Epithelial cell of esophagus (primary cell): ENCODE results near the gene LGR6.

ENCODE experiments used
- DNase-seq: peaks from one replicate; pipeline ENCODE4 v3.0.0; 2010; ENCODE audit warnings: low read depth
- H3K4me3 ChIP-seq: 2 replicates; pipeline ENCODE4 v1.5.1; 2011; ENCODE audit warnings: mild to moderate bottlenecking, low read length, control low read depth
- TF ChIP-seq, protein P1 (sequence below): IDR thresholded peaks from 2 replicates; pipeline ENCODE4 v1.5.1; 2011; ENCODE audit warnings: low read depth, mild to moderate bottlenecking, low read length, control low read depth, inconsistent platforms; ENCODE audit not compliant: insufficient read depth; ENCODE audit errors: missing control alignments

Gene LGR6

DNA sequence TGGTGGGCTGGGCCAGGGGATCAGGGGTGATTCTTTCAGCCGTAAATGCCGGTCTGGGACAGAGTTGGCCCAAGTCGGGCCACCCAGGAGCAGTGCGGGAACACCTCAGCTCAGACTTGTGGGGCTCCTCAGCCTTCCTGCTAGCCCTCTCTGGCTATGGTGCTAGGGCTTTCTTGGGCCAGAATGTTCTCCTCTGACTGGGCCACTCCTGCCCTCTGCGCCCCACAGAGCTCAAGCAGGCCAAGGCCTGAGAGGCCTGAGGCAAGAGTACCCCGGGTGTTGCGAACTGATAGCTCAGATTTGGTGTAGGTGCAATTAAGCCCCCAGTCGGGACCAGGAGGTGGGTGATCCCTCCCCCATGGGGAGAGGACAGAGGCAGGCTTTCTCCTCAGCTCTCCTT is 51.8 kb downstream of the LGR6 start:
- H3K4me3 ChIP-seq = no peak overlapping the region
- no peak for DNase-seq
- TF ChIP-seq, protein P1, sequence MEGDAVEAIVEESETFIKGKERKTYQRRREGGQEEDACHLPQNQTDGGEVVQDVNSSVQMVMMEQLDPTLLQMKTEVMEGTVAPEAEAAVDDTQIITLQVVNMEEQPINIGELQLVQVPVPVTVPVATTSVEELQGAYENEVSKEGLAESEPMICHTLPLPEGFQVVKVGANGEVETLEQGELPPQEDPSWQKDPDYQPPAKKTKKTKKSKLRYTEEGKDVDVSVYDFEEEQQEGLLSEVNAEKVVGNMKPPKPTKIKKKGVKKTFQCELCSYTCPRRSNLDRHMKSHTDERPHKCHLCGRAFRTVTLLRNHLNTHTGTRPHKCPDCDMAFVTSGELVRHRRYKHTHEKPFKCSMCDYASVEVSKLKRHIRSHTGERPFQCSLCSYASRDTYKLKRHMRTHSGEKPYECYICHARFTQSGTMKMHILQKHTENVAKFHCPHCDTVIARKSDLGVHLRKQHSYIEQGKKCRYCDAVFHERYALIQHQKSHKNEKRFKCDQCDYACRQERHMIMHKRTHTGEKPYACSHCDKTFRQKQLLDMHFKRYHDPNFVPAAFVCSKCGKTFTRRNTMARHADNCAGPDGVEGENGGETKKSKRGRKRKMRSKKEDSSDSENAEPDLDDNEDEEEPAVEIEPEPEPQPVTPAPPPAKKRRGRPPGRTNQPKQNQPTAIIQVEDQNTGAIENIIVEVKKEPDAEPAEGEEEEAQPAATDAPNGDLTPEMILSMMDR = no peak

DNA sequence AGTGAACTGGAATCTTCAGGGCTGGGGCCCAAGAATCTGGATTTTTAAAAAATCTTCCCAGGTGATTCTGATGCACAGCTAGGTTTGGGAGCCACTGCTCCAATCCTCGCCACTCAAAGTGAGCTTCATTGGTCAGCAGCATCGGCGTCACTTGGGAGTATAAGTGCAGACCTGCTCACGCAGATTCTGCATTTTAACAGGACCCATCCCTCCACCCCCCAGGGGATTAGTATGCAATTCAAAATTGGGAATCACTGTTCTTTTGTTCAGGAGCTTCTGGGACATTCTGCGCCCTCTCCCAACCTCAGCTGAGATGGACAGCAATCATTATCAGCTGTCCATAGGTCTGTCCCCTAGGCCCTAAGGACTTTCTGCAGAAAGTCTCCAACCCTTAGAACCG is 53.5 kb downstream of the LGR6 start:
- no peak overlapping the region for H3K4me3 ChIP-seq
- no peak for DNase-seq
- TF ChIP-seq, protein P1 = no peak

DNA sequence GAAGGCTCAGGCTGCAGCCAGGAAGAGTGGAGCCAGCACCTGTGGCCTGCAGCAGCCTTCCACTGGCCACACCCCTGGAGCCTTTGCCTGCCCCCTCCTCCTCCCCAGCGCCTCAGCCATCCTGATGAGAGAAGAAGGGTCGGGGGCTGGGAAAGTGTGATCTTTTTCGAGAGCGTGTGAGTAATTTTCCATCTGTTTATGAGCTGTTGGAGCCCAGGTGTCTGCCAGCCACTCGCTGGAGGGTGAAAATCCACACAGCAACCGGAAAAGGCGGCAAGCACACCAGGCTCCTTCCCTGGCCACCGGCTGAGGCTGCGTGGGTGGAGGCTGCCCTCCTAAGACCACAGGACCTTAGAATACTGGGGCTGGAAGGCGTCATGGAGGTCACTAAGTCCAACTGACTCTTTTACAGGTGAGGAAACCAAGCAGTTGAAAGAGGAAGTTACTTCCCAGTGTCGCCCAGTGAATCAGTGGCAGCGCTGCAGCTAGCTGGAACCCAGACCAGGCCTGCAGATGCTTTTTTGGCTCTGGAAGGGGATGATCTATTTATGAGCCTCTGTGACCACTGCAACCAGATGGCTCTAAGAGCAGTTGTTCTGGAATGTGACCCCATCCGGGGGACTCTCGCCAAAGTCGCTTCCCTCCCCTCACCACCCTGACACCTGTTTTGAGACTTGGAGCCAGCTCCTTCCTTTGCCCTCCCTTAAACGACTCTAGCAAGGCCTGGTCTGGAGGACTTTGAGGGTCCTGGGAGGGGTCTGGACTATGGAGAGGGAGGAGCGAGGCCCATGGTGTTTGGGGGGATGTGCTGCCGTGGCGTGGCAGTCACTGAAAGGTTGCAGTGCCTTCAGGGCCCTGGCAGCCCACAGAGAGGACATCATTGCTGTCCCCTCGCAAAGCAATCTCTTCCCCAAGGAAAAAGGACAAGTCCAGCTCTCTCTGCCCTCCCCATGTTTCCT is 54.5 kb downstream of the LGR6 start:
- no peak overlapping the region for H3K4me3 ChIP-seq
- TF ChIP-seq, protein P1 = no peak
- no peak for DNase-seq

DNA sequence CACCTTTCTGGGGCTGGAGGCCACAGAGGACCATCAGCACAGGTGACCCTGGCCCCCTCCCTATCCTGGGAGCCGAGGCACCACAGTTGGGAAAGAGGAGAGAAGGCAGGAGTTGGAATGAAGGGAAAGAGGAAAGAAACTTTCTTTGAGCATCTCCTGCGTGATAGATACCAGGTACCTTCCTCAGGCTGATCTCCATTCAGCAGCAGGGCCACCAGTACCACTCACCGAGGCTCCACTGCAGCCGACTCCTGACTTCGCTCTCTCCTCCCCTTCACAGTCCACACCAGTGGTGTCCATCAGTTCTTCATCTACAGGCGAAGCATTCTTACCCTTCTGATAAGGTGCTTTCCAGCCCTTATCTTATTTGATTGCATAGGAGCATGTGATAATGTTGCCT is 55.3 kb downstream of the LGR6 start:
- no peak overlapping the region for H3K4me3 ChIP-seq
- TF ChIP-seq, protein P1 = no peak
- no peak for DNase-seq

DNA sequence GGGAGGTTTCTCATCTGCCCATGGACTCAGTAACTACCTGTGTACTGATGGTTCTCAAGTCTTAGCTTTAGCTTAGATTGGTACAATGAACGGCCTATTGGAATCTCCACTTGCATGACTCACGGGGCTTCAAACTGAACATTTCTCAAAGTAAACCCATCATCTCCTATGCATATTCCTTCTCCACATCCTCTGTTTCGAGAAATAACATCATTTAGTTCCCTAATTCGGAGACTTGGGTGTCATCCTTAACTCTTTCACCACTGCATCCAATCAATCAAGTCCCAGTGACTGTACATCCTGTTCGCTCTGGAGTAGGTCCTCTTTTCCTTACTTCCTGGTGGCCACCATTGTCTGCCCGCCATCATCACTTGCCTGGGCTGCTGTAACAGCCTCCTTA is 55.8 kb downstream of the LGR6 start:
- no peak for DNase-seq
- TF ChIP-seq, protein P1 = no peak
- no peak overlapping the region for H3K4me3 ChIP-seq

DNA sequence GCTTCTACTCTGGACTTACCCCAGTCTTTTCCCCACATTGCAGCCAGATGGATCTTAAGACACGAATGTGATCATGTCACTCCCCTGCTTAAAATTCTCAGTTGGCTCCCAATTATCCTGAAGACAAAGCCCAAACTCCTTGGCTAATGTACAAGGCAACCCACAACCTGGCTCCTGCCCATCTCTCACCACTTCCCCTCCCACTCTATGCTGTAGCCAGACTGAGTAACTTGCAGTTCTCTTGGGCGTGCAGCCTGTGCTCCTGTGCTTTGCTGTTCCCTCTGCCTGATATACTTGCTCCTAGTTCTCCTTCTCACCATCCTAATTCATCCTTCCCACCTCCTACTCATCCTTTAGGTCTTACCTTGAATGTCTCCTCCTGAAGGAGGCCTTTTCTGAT is 56.2 kb downstream of the LGR6 start:
- TF ChIP-seq, protein P1 = no peak
- no peak overlapping the region for H3K4me3 ChIP-seq

DNA sequence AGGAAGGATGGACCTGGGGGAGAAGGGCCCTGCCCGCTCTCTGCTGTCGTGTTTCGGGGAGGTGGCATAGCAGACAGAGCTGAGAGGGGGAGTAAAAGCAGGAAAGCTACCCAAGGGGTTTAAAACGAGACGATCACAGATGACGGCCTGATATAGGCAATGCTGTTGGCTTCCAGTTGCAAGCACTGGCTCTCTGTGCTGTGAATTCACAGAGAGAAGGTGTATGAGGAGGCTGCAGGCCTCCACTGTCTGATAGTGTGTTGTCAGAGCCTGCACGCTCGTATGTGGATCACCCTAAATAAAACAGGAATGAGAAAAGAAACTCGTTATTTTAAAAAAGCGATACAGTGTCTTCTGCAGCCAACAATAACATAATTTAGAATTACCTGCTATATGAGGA is 57.4 kb downstream of the LGR6 start:
- H3K4me3 ChIP-seq = no peak overlapping the region
- TF ChIP-seq, protein P1 = no peak
- DNase-seq = no peak

More for the DNA sequence above, 56.2 kb downstream of the LGR6 start:
- no peak for DNase-seq
